DOHH2 (cell line): ENCODE results near the gene SDCBP2.

Source experiments
- H3F3A ChIP-seq: fragments of 200-600 bp; sonication (generic), shearing (Covaris generic); 2 replicates; pipeline ENCODE4 v1.6.0; 2016; ENCODE audit warnings: antibody characterized with exemption, mild to moderate bottlenecking; ENCODE audit not compliant: control insufficient read depth, insufficient read depth
- H3K27ac ChIP-seq: fragments of 200-600 bp; sonication (generic); 2 replicates; pipeline ENCODE4 v1.5.1; 2014; ENCODE audit warnings: low read depth, mild to moderate bottlenecking, low read length, moderate library complexity
- H3K27me3 ChIP-seq: fragments of 200-600 bp; sonication (generic); 2 replicates; pipeline ENCODE4 v1.6.1; 2014; ENCODE audit warnings: mild to moderate bottlenecking, low read length, mixed read lengths; ENCODE audit not compliant: control insufficient read depth
- H3K36me3 ChIP-seq: fragments of 200-600 bp; sonication (generic); 2 replicates; pipeline ENCODE4 v1.6.1; 2014; ENCODE audit warnings: mild to moderate bottlenecking, low read length, moderate library complexity, mixed read lengths; ENCODE audit not compliant: control insufficient read depth
- H3K4me1 ChIP-seq: fragments of 200-600 bp; sonication (generic); 2 replicates; pipeline ENCODE4 v1.6.1; 2014; ENCODE audit warnings: mild to moderate bottlenecking, low read length, mixed read lengths; ENCODE audit not compliant: control insufficient read depth
- H3K4me2 ChIP-seq: fragments of 200-600 bp; sonication (generic); 2 replicates; pipeline ENCODE4 v1.6.0; 2014; ENCODE audit warnings: mild to moderate bottlenecking, low read length, moderate library complexity
- H3K4me3 ChIP-seq: fragments of 200-600 bp; sonication (generic); 2 replicates; pipeline ENCODE4 v1.5.1; 2014; ENCODE audit warnings: mild to moderate bottlenecking, low read length, mixed read lengths
- H3K79me2 ChIP-seq: fragments of 200-600 bp; sonication (generic); 2 replicates; pipeline ENCODE4 v1.6.1; 2014; ENCODE audit warnings: mild to moderate bottlenecking, low read length, mixed read lengths; ENCODE audit not compliant: control insufficient read depth
- H3K9me2 ChIP-seq: fragments of 200-600 bp; sonication (generic); replicated peaks from 2 replicates; pipeline ENCODE4 v1.6.1; 2014; ENCODE audit warnings: mild to moderate bottlenecking, low read length, mixed read lengths; ENCODE audit not compliant: control insufficient read depth
- H3K9me3 ChIP-seq: fragments of 200-600 bp; sonication (generic); 2 replicates; pipeline ENCODE4 v1.6.1; 2014; ENCODE audit warnings: antibody characterized with exemption, low read length, mixed read lengths; ENCODE audit not compliant: control insufficient read depth, insufficient read depth
- H4K20me1 ChIP-seq: fragments of 200-600 bp; sonication (generic); 2 replicates; pipeline ENCODE4 v1.6.0; 2014; ENCODE audit warnings: low read depth, mild to moderate bottlenecking, antibody characterized with exemption, low read length, moderate library complexity; ENCODE audit not compliant: control insufficient read depth, insufficient read depth
- CTCF ChIP-seq: fragments of 200-600 bp; sonication (generic); IDR thresholded peaks from one replicate; pipeline ENCODE4 v1.5.1; 2014; ENCODE audit warnings: antibody characterized with exemption, mild to moderate bottlenecking, low read depth, low read length; ENCODE audit not compliant: poor library complexity, severe bottlenecking
- EZH2phosphoT487 ChIP-seq: fragments of 200-600 bp; sonication (generic); IDR thresholded peaks from 2 replicates; pipeline ENCODE4 v1.6.1; 2017; ENCODE audit warnings: borderline replicate concordance, mild to moderate bottlenecking, antibody characterized with exemption, low read length, moderate library complexity, mixed read lengths

SDCBP2 gene

GRCh38 chr20:1328680-1329330 lies at the start of gene SDCBP2:
Gene SDCBP2 (minus strand): TSS chr20:1329139. CDS start chr20:1320416, 8,723 bp downstream.
- no peak within 1 kb of the TSS for H3K4me3 ChIP-seq
- no peak for TF ChIP-seq EZH2phosphoT487
- TF ChIP-seq CTCF = no peak
- H3K79me2 ChIP-seq = peaks cover 76% of the 10 kb centered on the region
- H3K9me2 ChIP-seq = no peaks in the 10 kb centered on the region
- H3K4me1 ChIP-seq = peaks cover 42% of the 10 kb centered on the region
- no peaks in the 10 kb centered on the region for H3K9me3 ChIP-seq
- peaks cover 48% of the 10 kb centered on the region for H3K36me3 ChIP-seq
- H3F3A ChIP-seq = no peaks in the 10 kb centered on the region
- H4K20me1 ChIP-seq = peaks cover 9% of the 10 kb centered on the region
- no peak within 1 kb of the TSS for H3K27ac ChIP-seq
- no peak within 1 kb of the TSS; the same call in 1 of the 2 replicates for H3K4me2 ChIP-seq
- no peaks in the 10 kb centered on the region for H3K27me3 ChIP-seq

GRCh38 chr20:1378735-1379125 lies 49.8 kb upstream of the SDCBP2 start:
- no peaks in the 10 kb centered on the region for H3F3A ChIP-seq
- no peak overlapping the region for H3K27ac ChIP-seq
- H3K4me2 ChIP-seq = no peak overlapping the region
- H3K79me2 ChIP-seq = peaks cover 99% of the 10 kb centered on the region
- no peaks in the 10 kb centered on the region for H3K27me3 ChIP-seq
- no peaks in the 10 kb centered on the region for H3K9me2 ChIP-seq
- peaks cover 38% of the 10 kb centered on the region for H3K4me1 ChIP-seq
- TF ChIP-seq CTCF (no peak), EZH2phosphoT487 (no peak)
- H3K9me3 ChIP-seq = no peaks in the 10 kb centered on the region
- peaks cover 53% of the 10 kb centered on the region for H4K20me1 ChIP-seq
- H3K4me3 ChIP-seq = no peak overlapping the region
- peaks cover 65% of the 10 kb centered on the region for H3K36me3 ChIP-seq

GRCh38 chr20:1377984-1378734 lies 49.2 kb upstream of the SDCBP2 start:
- no peak for TF ChIP-seq EZH2phosphoT487
- no peak for TF ChIP-seq CTCF
- no peak overlapping the region for H3K4me2 ChIP-seq
- peaks cover 38% of the 10 kb centered on the region for H3K4me1 ChIP-seq
- no peaks in the 10 kb centered on the region for H3K27me3 ChIP-seq
- H3K79me2 ChIP-seq = peaks cover 97% of the 10 kb centered on the region
- H3K9me2 ChIP-seq = no peaks in the 10 kb centered on the region
- peaks cover 68% of the 10 kb centered on the region for H3K36me3 ChIP-seq
- H3K4me3 ChIP-seq = no peak overlapping the region
- H3K9me3 ChIP-seq = no peaks in the 10 kb centered on the region
- peaks cover 56% of the 10 kb centered on the region for H4K20me1 ChIP-seq
- no peaks in the 10 kb centered on the region for H3F3A ChIP-seq
- no peak overlapping the region for H3K27ac ChIP-seq
